ENCODE data around the gene USP20.

USP20 gene

GRCh38 chr9:129858167-129858962 is 23.1 kb downstream of the USP20 start:
- no peak for DNase-seq

- DNase-seq: no peak
Measured at GRCh38 chr9:129860653-129861446, 25.6 kb downstream of the USP20 start.

- no peak for DNase-seq
Measured at GRCh38 chr9:129861447-129861827, 26.2 kb downstream of the USP20 start.

- DNase-seq: peak; percentile 65 to 69
Measured at GRCh38 chr9:129863059-129863690, 27.9 kb downstream of the USP20 start.

- no peak for DNase-seq
Measured at GRCh38 chr9:129864991-129865647, 29.9 kb downstream of the USP20 start.

- DNase-seq: no peak
Measured at GRCh38 chr9:129865668-129866320, 30.5 kb downstream of the USP20 start.

GRCh38 chr9:129866394-129867135 is 31.3 kb downstream of the USP20 start:
- DNase-seq: peak in 1 of 2 donors; percentile 50

GRCh38 chr9:129867136-129868022 is 32.1 kb downstream of the USP20 start:
- peak; percentile 34 to 49 for DNase-seq

GRCh38 chr9:129868023-129868871 is 33.0 kb downstream of the USP20 start:
- no peak for DNase-seq

- peak; percentile 81 to 84 for DNase-seq
Measured at GRCh38 chr9:129868872-129869486, 33.7 kb downstream of the USP20 start.

GRCh38 chr9:129869585-129870501 is 34.6 kb downstream of the USP20 start:
- no peak for DNase-seq

GRCh38 chr9:129871046-129871445 is 35.8 kb downstream of the USP20 start:
- no peak for DNase-seq

GRCh38 chr9:129873563-129874190 is 38.4 kb downstream of the USP20 start:
- DNase-seq: no peak

GRCh38 chr9:129874261-129875101 is 39.2 kb downstream of the USP20 start:
- no peak for DNase-seq

GRCh38 chr9:129875181-129875611 is 39.9 kb downstream of the USP20 start:
- no peak for DNase-seq

- no peak for DNase-seq
Measured at GRCh38 chr9:129875687-129876395, 40.6 kb downstream of the USP20 start.
